ENCODE data around the gene SPRR1B.
"Not testable (repeated sequence)": the region's sequence is repeated elsewhere in the genome, so short reads cannot be mapped to it uniquely, and the experiment has no call there.

Gene SPRR1B

GRCh38 chr1:153030895-153031294 is at the start of gene SPRR1B:
Gene SPRR1B, plus strand, starts transcription at chr1:153031203. Its CDS starts 1,143 bp downstream, at chr1:153032346.
- DNase-seq (ENCODE audit: low read depth) = no peak

GRCh38 chr1:152982076-152982475 is 48.9 kb upstream of the SPRR1B start:
- DNase-seq (ENCODE audit: low read depth) = no peak

- no peak for DNase-seq (ENCODE audit: low read depth)
These were observed 47.8 kb upstream of the SPRR1B start for GRCh38 chr1:152983234-152983633.

- DNase-seq (ENCODE audit: low read depth) = no peak
These were observed 47.3 kb upstream of the SPRR1B start, which contains the start of gene SPRR1A for GRCh38 chr1:152983743-152984142. Gene SPRR1A, plus strand, starts transcription at chr1:152984081. Its CDS starts 1,150 bp downstream, at chr1:152985231.

GRCh38 chr1:152986578-152986977 is 44.4 kb upstream of the SPRR1B start:
- DNase-seq (ENCODE audit: low read depth) = no peak

- no peak for DNase-seq (ENCODE audit: low read depth)
These were observed 37.8 kb upstream of the SPRR1B start for GRCh38 chr1:152993186-152993585.

GRCh38 chr1:152995842-152996241 is 35.2 kb upstream of the SPRR1B start:
- no peak for DNase-seq (ENCODE audit: low read depth)

- no peak for DNase-seq (ENCODE audit: low read depth)
These were observed 34.2 kb upstream of the SPRR1B start for GRCh38 chr1:152996633-152997400.

GRCh38 chr1:152997901-152998300 is 33.1 kb upstream of the SPRR1B start:
- DNase-seq (ENCODE audit: low read depth) = no peak

- DNase-seq (ENCODE audit: low read depth) = no peak
These were observed 32.5 kb upstream of the SPRR1B start for GRCh38 chr1:152998476-152998875.

- no peak for DNase-seq (ENCODE audit: low read depth)
These were observed 31.2 kb upstream of the SPRR1B start for GRCh38 chr1:152999818-153000217.

- DNase-seq (ENCODE audit: low read depth) = no peak
These were observed 30.7 kb upstream of the SPRR1B start for GRCh38 chr1:153000294-153000693.

- DNase-seq (ENCODE audit: low read depth) = no peak
These were observed 29.6 kb upstream of the SPRR1B start, which contains the start of gene SPRR3 for GRCh38 chr1:153001382-153001781. Gene SPRR3, plus strand, starts transcription at chr1:153001749. Its CDS starts 1,272 bp downstream, at chr1:153003021.

GRCh38 chr1:153011235-153011758 is 19.7 kb upstream of the SPRR1B start:
- DNase-seq (ENCODE audit: low read depth) = not testable (repeated sequence)

GRCh38 chr1:153021829-153022228 is 9.2 kb upstream of the SPRR1B start:
- DNase-seq (ENCODE audit: low read depth) = not testable (repeated sequence)

GRCh38 chr1:153022340-153022739 is 8.7 kb upstream of the SPRR1B start:
- not testable (repeated sequence) for DNase-seq (ENCODE audit: low read depth)

GRCh38 chr1:153023109-153023508 is 7.9 kb upstream of the SPRR1B start:
- no peak for DNase-seq (ENCODE audit: low read depth)

- no peak for DNase-seq (ENCODE audit: low read depth)
These were observed 6.6 kb upstream of the SPRR1B start for GRCh38 chr1:153024413-153024812.

- no peak for DNase-seq (ENCODE audit: low read depth)
These were observed 5.2 kb upstream of the SPRR1B start for GRCh38 chr1:153025797-153026196.

- no peak for DNase-seq (ENCODE audit: low read depth)
These were observed 2.2 kb upstream of the SPRR1B start for GRCh38 chr1:153028766-153029165.

GRCh38 chr1:153032073-153032472 is 1.1 kb downstream of the SPRR1B start:
- no peak for DNase-seq (ENCODE audit: low read depth)

- no peak for DNase-seq (ENCODE audit: low read depth)
These were observed 1.8 kb downstream of the SPRR1B start for GRCh38 chr1:153032677-153033308.

GRCh38 chr1:153035211-153035610 is 4.2 kb downstream of the SPRR1B start:
- DNase-seq (ENCODE audit: low read depth) = no peak
